K562 (cell line): ENCODE measurements around the gene CETN1. TPM values are rescaled to one million over a fixed set of nuclear protein-coding genes. Genes with fewer than 3 reads are reported as not detected.
A peak's percentile ranks its signal among the peaks of the same experiment; 100 is the strongest.

Experiments used
- ATAC-seq: fragments of 200-7000 bp; cut with Tn5 transposase; 3 replicates; pipeline ENCODE4 v1.9.1; 2020; ENCODE audit warnings: moderate library complexity
- BruUV-seq: library from RNA; stranded (reverse); fragments of 400-500 nt; replicated peaks from 2 replicates; lab custom pipeline; 2021; lab: Mats Ljungman, UMichigan
- CTCF ChIA-PET: fragments of 300-600 bp; formaldehyde crosslinking; extraction: SDS; loops from one replicate; lab custom pipeline; 2021; ENCODE audit warnings: low intra/inter-chr PET ratio; lab: Yijun Ruan, JAX
- POLR2A ChIA-PET: fragments of 300-600, 350-650 bp; sonication (Branson Sonifier 250); formaldehyde crosslinking; extraction: SDS; loops from one replicate; lab custom pipeline; 2021; ENCODE audit warnings: antibody characterized with exemption, inconsistent platforms; lab: Yijun Ruan, JAX
- DNase-seq, 4 experiments: peaks; one replicate each; pipeline versions ENCODE4 v3.0.0 to v3.0.0-alpha.2; 2011 to 2018; ENCODE audit warnings: low spot score in 3 of 4, mixed read lengths in 3 of 4; ENCODE audit errors: extremely low read depth in 1 of 4
- FAIRE-seq: peaks from 2 replicates; lab custom pipeline; 2011; peaks lifted over from hg19 to GRCh38; lab: Jason Lieb, UNC
- H2AFZ ChIP-seq: 2 replicates; pipeline ENCODE4 v1.6.0; 2011; ENCODE audit warnings: low read depth, low read length, control low read depth, inconsistent platforms
- H3K27ac ChIP-seq: fragments of 200-600 bp; 3 replicates; pipeline ENCODE4 v1.8.0; 2011; ENCODE audit warnings: low read depth, mild to moderate bottlenecking, control low read depth, inconsistent platforms, low read length, moderate library complexity, mixed read lengths; ENCODE audit errors: extremely low read depth
- H3K27me3 ChIP-seq, 2 experiments: fragments of 300-600 bp in 1 of 2; 2 replicates in 1 of 2; 3 replicates in 1 of 2; pipeline versions ENCODE4 v1.6.0 to v1.8.0; 2011; ENCODE audit warnings: inconsistent platforms in 2 of 2, low read length in 2 of 2, mild to moderate bottlenecking in 1 of 2, mixed read lengths in 1 of 2, moderate library complexity in 1 of 2; ENCODE audit not compliant: control insufficient read depth in 2 of 2, insufficient read depth in 2 of 2
- H3K36me3 ChIP-seq: fragments of 300-600 bp; 3 replicates; pipeline ENCODE4 v1.8.0; 2011; ENCODE audit warnings: mild to moderate bottlenecking, low read length, inconsistent platforms; ENCODE audit not compliant: control insufficient read depth, insufficient read depth
- H3K4me1 ChIP-seq, 2 experiments: fragments of 200-600 bp in 1 of 2; replicated peaks in 1 of 2; 2 replicates in 1 of 2; 3 replicates in 1 of 2; pipeline versions ENCODE4 v1.5.1 to v1.8.0; 2011; ENCODE audit warnings: inconsistent platforms in 2 of 2, low read length in 2 of 2, mild to moderate bottlenecking in 1 of 2, mixed read lengths in 1 of 2, moderate library complexity in 1 of 2; ENCODE audit not compliant: control insufficient read depth in 2 of 2, insufficient read depth in 2 of 2
- H3K4me2 ChIP-seq: 2 replicates; pipeline ENCODE4 v1.6.1; 2011; ENCODE audit warnings: low read length, control low read depth, inconsistent platforms, mixed read lengths; ENCODE audit not compliant: insufficient read depth
- H3K4me3 ChIP-seq: fragments of 200-600 bp; sonication (generic), shearing (Covaris generic); 2 replicates; pipeline ENCODE4 v1.5.1; 2016; ENCODE audit warnings: control low read depth, inconsistent platforms
- H3K79me2 ChIP-seq: fragments of 200-600 bp; 3 replicates; pipeline ENCODE4 v1.8.0; 2011; ENCODE audit warnings: low read length, inconsistent platforms; ENCODE audit not compliant: control insufficient read depth, insufficient read depth
- H3K9ac ChIP-seq, 2 experiments: 2 replicates each; pipeline versions ENCODE4 v1.6.0 to v1.6.1; 2011; ENCODE audit warnings: low read depth in 2 of 2, low read length in 2 of 2, control low read depth in 1 of 2, inconsistent platforms in 1 of 2, mild to moderate bottlenecking in 1 of 2, mixed read lengths in 1 of 2; ENCODE audit not compliant: insufficient read depth in 1 of 2
- H3K9me1 ChIP-seq: one replicate; pipeline ENCODE4 v1.6.0; 2011; ENCODE audit warnings: inconsistent platforms, mild to moderate bottlenecking, low read length, moderate library complexity; ENCODE audit not compliant: control insufficient read depth, insufficient read depth
- H3K9me3 ChIP-seq: replicated peaks from 2 replicates; pipeline ENCODE4 v1.5.1; 2011; ENCODE audit warnings: low read depth, low read length, inconsistent platforms; ENCODE audit not compliant: control insufficient read depth, insufficient read depth
- H4K20me1 ChIP-seq: replicated peaks from 2 replicates; pipeline ENCODE4 v1.6.1; 2011; ENCODE audit warnings: low read length, inconsistent platforms, mixed read lengths; ENCODE audit not compliant: control insufficient read depth, insufficient read depth
- C11orf30 ChIP-seq: fragments of 450-650 bp; IDR thresholded peaks from 2 replicates; pipeline ENCODE4 v1.6.1; 2016; ENCODE audit warnings: low read depth, mild to moderate bottlenecking
- HMGN3 ChIP-seq: IDR thresholded peaks from 2 replicates; pipeline ENCODE4 v1.6.1; 2011; ENCODE audit warnings: borderline replicate concordance, low read depth, mild to moderate bottlenecking, mixed read lengths, low read length; ENCODE audit not compliant: insufficient read length; ENCODE audit errors: extremely low read depth
- POLR2H ChIP-seq: IDR thresholded peaks from 2 replicates; pipeline ENCODE4 v1.6.1; 2016; ENCODE audit warnings: missing genetic modification characterization, low read depth, mild to moderate bottlenecking, control low read depth, missing compliant biosample characterization, moderate library complexity
- RFX5 ChIP-seq: IDR thresholded peaks from 2 replicates; pipeline ENCODE4 v1.6.1; 2011; ENCODE audit warnings: low read depth, mild to moderate bottlenecking, improper control_type of control experiment, low read length
- ZBTB7A ChIP-seq: IDR thresholded peaks from 2 replicates; pipeline ENCODE4 v1.6.1; 2011; ENCODE audit warnings: low read depth, mild to moderate bottlenecking, low read length, moderate library complexity, borderline replicate concordance; ENCODE audit not compliant: control insufficient read depth
- ZKSCAN8 ChIP-seq: fragments of 200-800 bp; sonication (Bioruptor generic); IDR thresholded peaks from 2 replicates; pipeline ENCODE4 v1.6.1; 2016; ENCODE audit warnings: missing genetic modification characterization, missing compliant biosample characterization
- ZNF217 ChIP-seq: sonication (generic); formaldehyde crosslinking; IDR thresholded peaks from 2 replicates; pipeline ENCODE4 v1.8.0; 2022; ENCODE audit warnings: mild to moderate bottlenecking, missing genetic modification reagents
- WGBS: fragments of 100-300 bp; shearing (Covaris generic); methylation state at CpG from one replicate; pipeline ENCODE4 v1.1.6; 2016; ENCODE audit warnings: low coverage, mixed read lengths; ENCODE audit not compliant: insufficient coverage; ENCODE audit errors: missing lambda C conversion rate; 5-methylcytosine and 5-hydroxymethylcytosine counted together
- in situ Hi-C: fragments of 300-500 bp; cut with MboI; formaldehyde crosslinking; loops from 4 replicates; pipeline ENCODE4 v1.15.0; 2018; ENCODE audit warnings: inconsistent platforms, mixed read lengths
- intact Hi-C: fragments of 100-400 bp; cut with micrococcal nuclease; formaldehyde crosslinking; loops from 2 replicates; pipeline ENCODE4 v1.14.2; 2022
- polyA plus RNA-seq, 8 experiments: library from polyadenylated mRNA; depleted of rRNA in 4 of 8; stranded (reverse) in 5 of 8; unstranded in 3 of 8; fragments of >200 nt; fragmentation: Nextera tagmentation in 2 of 8; fragmentation: Illumina TruSeq in 1 of 8; extraction: Ambion mirVana in 2 of 8; extraction: Trizol in 1 of 8; gene quantifications; 2 replicates each; pipeline versions ENCODE4 v1.2.1 to v1.2.3, GENCODE V29; 2011 to 2014; ENCODE audit warnings: inconsistent platforms in 1 of 8, missing spikeins in 1 of 8
- total RNA-seq, 7 experiments: library from RNA; depleted of rRNA in 6 of 7; stranded (reverse); fragments of >200 nt in 6 of 7; fragmentation: Illumina TruSeq in 2 of 7; extraction: Trizol in 2 of 7; gene quantifications; 2 replicates each; pipeline versions ENCODE4 v1.2.1 to v1.2.3, GENCODE V29; 2011 to 2021; ENCODE audit warnings: low replicate concordance in 1 of 7

Gene CETN1
- total and polyA plus RNA-seq, 9 of the 15 experiments (the other 6 are each of a cell fraction or from before 2014, with no cell fraction given): 0.07 to 0.34 (median 0.19) TPM; not detected in 3

GRCh38 chr18:579238-579637, 942 bp upstream of the CETN1 start:
- H2AFZ ChIP-seq: no peak overlapping the region
- H3K4me3 ChIP-seq: no peak overlapping the region
- H4K20me1 ChIP-seq: no peaks in the 10 kb centered on the region
- peaks cover 0 to 6% of the 10 kb centered on the region in 2 experiments; a peak in 2 of 5 replicates for H3K4me1 ChIP-seq
- no peaks in the 10 kb centered on the region for H3K9me1 ChIP-seq
- in situ Hi-C loops: no loop called here
- no peak overlapping the region for H3K4me2 ChIP-seq
- H3K79me2 ChIP-seq: no peaks in the 10 kb centered on the region
- FAIRE-seq: no peak
- no peak overlapping the region for H3K27ac ChIP-seq
- ChIA-PET CTCF (no interaction called here), POLR2A (no interaction called here)
- intact Hi-C loops: no loop called here
- peak; percentile 34; the same call in 1 of the 2 replicates for TF ChIP-seq RFX5
- TF ChIP-seq ZBTB7A: no peak
- TF ChIP-seq ZKSCAN8 (CRISPR knock-in tag): no peak
- TF ChIP-seq POLR2H (tag): no peak
- no peak for TF ChIP-seq ZNF217 (CRISPR knock-in tag)
- TF ChIP-seq HMGN3: no peak
- TF ChIP-seq C11orf30: no peak
- TF ChIP-seq, all 486 proteins: peak for 1
- Histone ChIP-seq H3K27me3 (peaks cover 20 to 38% of the 10 kb centered on the region in 2 experiments), H3K36me3 (no peaks in the 10 kb centered on the region), H3K9ac (no peak overlapping the region), H3K9me3 (no peaks in the 10 kb centered on the region)
- DNase-seq: no peak
- WGBS: 21% methylated on average over 1 of the region's 1 CpG
- no TSS peak for BruUV-seq
- ATAC-seq: no peak
